Fibroblast of villous mesenchyme (primary cell): Measurements from ENCODE around the gene NKX2-4. TPM values are rescaled to one million over a fixed set of nuclear protein-coding genes. Genes with fewer than 3 reads are reported as not detected.

Experiments used
- DNase-seq: peaks from one replicate; pipeline ENCODE4 v3.0.0-alpha.2; 2010; ENCODE audit warnings: low read depth
- H3K4me3 ChIP-seq: 2 replicates; pipeline ENCODE4 v1.5.1; 2011; ENCODE audit warnings: low read depth, mild to moderate bottlenecking, low read length
- CTCF ChIP-seq: IDR thresholded peaks from 2 replicates; pipeline ENCODE4 v1.5.1; 2012; ENCODE audit warnings: low read depth, mild to moderate bottlenecking, low read length; ENCODE audit not compliant: insufficient read depth
- total RNA-seq: library from RNA; depleted of rRNA; stranded (reverse); fragments of >200 nt; gene quantifications from 2 replicates; pipeline ENCODE4 v1.2.3, GENCODE V29; 2012

Gene NKX2-4
- total RNA-seq: not detected in 2 replicates

GRCh38 chr20:21397341-21398108, at the start of gene NKX2-4:
Gene NKX2-4, minus strand, starts transcription at chr20:21397526. Its CDS starts 127 bp downstream, at chr20:21397399.
- H3K4me3 ChIP-seq: no peak within 1 kb of the TSS
- TF ChIP-seq CTCF: no peak
- DNase-seq: no peak

GRCh38 chr20:21437816-21438215, 40.5 kb upstream of the NKX2-4 start:
- TF ChIP-seq CTCF: no peak
- DNase-seq: no peak
- no peak overlapping the region for H3K4me3 ChIP-seq

- no peak overlapping the region for H3K4me3 ChIP-seq
- DNase-seq: no peak
- TF ChIP-seq CTCF: no peak
These were observed 39.9 kb upstream of the NKX2-4 start for GRCh38 chr20:21437248-21437647.

- peak; percentile 31 for DNase-seq
- no peak overlapping the region for H3K4me3 ChIP-seq
- TF ChIP-seq CTCF: no peak
These were observed 38.9 kb upstream of the NKX2-4 start for GRCh38 chr20:21436205-21436604.

GRCh38 chr20:21435576-21435975, 38.2 kb upstream of the NKX2-4 start:
- no peak for DNase-seq
- TF ChIP-seq CTCF: no peak
- no peak overlapping the region for H3K4me3 ChIP-seq

- DNase-seq: peak; percentile 5
- TF ChIP-seq CTCF: no peak
- no peak overlapping the region for H3K4me3 ChIP-seq
These were observed 36.1 kb upstream of the NKX2-4 start for GRCh38 chr20:21433329-21433890.
